Eye (tissue), 1 donor: ENCODE measurements around the gene C4B.
A peak's percentile ranks its signal among the peaks of the same experiment; 100 is the strongest.
"Not testable (repeated sequence)": the region's sequence is repeated elsewhere in the genome, so short reads cannot be mapped to it uniquely, and the experiment has no call there.

Source experiments
- DNase-seq: peaks from one replicate; pipeline ENCODE4 v3.0.0-alpha.2; 2015

Gene C4B

GRCh38 chr6:32037598-32038524, 23.3 kb downstream of the C4B start, which contains the start of gene CYP21A2:
TSS of gene CYP21A2 (plus strand) at chr6:32038415. CDS start at chr6:32038423, 8 bp downstream.
- DNase-seq, result not testable (repeated sequence)

DNA sequence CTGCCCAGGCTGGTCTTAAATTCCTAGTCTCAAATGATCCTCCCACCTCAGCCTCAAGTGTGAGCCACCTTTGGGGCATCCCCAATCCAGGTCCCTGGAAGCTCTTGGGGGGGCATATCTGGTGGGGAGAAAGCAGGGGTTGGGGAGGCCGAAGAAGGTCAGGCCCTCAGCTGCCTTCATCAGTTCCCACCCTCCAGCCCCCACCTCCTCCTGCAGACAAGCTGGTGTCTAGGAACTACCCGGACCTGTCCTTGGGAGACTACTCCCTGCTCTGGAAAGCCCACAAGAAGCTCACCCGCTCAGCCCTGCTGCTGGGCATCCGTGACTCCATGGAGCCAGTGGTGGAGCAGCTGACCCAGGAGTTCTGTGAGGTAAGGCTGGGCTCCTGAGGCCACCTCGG, 24.3 kb downstream of the C4B start:
- not testable (repeated sequence) for DNase-seq

DNA sequence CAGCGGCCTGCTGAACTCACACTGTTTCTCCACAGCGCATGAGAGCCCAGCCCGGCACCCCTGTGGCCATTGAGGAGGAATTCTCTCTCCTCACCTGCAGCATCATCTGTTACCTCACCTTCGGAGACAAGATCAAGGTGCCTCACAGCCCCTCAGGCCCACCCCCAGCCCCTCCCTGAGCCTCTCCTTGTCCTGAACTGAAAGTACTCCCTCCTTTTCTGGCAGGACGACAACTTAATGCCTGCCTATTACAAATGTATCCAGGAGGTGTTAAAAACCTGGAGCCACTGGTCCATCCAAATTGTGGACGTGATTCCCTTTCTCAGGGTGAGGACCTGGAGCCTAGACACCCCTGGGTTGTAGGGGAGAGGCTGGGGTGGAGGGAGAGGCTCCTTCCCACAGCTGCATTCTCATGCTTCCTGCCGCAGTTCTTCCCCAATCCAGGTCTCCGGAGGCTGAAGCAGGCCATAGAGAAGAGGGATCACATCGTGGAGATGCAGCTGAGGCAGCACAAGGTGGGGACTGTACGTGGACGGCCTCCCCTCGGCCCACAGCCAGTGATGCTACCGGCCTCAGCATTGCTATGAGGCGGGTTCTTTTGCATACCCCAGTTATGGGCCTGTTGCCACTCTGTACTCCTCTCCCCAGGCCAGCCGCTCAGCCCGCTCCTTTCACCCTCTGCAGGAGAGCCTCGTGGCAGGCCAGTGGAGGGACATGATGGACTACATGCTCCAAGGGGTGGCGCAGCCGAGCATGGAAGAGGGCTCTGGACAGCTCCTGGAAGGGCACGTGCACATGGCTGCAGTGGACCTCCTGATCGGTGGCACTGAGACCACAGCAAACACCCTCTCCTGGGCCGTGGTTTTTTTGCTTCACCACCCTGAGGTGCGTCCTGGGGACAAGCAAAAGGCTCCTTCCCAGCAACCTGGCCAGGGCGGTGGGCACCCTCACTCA, 25.0 kb downstream of the C4B start:
- not testable (repeated sequence) for DNase-seq

- DNase-seq, result not testable (repeated sequence)
These were observed 25.9 kb downstream of the C4B start for GRCh38 chr6:32040299-32041049.

- not testable (repeated sequence) for DNase-seq
These were observed 26.4 kb downstream of the C4B start for GRCh38 chr6:32041050-32041321.

DNA sequence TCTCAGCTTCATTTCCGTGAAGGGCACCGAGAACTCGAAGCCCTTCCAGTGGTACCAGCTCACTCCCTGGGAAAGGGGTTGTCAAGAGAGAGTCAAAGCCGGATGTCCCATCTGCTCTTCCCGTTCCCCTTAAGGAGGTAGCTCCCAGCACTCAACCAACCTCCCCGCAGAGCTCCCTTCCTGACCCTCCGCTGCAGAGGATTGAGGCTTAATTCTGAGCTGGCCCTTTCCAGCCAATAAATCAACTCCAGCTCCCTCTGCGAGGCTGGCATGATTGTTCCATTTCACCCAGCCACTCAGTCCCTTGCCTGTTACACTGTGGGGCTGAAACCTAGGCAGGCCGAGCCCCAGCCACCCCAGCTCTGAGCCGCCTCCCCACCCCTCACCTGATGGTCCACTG, 26.8 kb downstream of the C4B start:
- DNase-seq, result not testable (repeated sequence)

DNA sequence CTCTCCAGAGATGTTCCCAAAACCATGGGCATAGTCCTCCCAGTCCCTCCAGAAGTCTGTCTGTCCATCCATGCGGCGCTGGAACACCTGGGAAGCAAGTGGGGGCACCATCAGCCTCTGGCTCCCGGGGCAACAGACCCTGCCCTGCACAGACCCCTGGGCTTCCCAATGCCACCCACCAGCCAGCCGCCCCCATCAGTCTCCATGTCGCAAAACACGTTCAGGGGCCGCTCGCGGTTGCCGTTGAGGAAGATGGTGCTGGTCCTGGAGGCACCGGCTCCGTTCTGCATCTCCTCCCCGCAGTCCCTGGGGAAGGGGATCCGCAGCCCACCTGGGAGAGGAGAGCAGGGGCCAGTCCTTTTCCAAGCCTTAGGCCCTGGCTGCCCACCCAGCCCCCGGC, 27.7 kb downstream of the C4B start:
- DNase-seq, result not testable (repeated sequence)

DNA sequence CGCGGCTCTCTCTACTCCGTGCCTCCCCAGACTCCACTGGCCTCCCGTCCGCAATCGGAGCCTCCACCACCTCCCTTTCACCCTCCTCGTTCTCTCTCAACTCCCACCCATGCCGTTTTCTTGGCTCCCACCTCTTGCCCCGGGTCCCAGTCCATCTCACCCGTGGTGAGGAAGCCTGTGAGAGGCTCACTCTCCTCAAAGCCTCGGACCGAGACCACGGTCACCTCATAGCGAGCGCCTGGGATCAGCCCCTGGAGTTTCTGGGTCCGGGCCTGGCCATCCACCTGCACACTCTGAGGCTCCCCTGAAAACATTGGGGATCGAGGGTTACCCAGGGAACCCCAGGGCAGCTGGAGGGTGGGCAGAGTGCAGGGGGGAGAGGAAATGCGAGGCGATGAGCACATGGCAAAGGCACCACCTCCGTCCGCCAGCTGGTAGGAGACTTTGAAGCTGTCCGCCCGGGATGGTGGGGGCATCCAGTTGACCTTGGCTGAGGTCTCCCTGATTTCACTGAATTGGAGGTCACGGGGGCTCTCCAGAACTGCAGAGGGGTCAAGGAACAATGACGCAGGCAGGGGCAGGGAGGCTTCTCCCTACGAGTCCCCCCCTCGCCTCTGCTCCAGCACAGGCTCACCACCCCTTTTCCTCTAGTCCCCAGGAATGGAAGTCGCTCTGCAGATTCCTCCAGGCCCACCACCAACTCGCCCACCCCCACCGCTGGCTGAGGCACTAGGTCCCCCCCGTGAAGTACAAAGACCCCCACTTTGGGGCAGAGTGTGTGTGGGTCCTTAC, 29.2 kb downstream of the C4B start:
- DNase-seq, result not testable (repeated sequence)

GRCh38 chr6:32044916-32045315, 30.3 kb downstream of the C4B start:
- not testable (repeated sequence) for DNase-seq

GRCh38 chr6:32045811-32046449, 31.3 kb downstream of the C4B start:
- DNase-seq, result no peak

- peak; percentile 63 for DNase-seq
These were observed 32.0 kb downstream of the C4B start for GRCh38 chr6:32046450-32047083.

- DNase-seq, result no peak
These were observed 32.5 kb downstream of the C4B start for GRCh38 chr6:32047084-32047478.

- no peak for DNase-seq
These were observed 32.9 kb downstream of the C4B start for GRCh38 chr6:32047539-32047854.

DNA sequence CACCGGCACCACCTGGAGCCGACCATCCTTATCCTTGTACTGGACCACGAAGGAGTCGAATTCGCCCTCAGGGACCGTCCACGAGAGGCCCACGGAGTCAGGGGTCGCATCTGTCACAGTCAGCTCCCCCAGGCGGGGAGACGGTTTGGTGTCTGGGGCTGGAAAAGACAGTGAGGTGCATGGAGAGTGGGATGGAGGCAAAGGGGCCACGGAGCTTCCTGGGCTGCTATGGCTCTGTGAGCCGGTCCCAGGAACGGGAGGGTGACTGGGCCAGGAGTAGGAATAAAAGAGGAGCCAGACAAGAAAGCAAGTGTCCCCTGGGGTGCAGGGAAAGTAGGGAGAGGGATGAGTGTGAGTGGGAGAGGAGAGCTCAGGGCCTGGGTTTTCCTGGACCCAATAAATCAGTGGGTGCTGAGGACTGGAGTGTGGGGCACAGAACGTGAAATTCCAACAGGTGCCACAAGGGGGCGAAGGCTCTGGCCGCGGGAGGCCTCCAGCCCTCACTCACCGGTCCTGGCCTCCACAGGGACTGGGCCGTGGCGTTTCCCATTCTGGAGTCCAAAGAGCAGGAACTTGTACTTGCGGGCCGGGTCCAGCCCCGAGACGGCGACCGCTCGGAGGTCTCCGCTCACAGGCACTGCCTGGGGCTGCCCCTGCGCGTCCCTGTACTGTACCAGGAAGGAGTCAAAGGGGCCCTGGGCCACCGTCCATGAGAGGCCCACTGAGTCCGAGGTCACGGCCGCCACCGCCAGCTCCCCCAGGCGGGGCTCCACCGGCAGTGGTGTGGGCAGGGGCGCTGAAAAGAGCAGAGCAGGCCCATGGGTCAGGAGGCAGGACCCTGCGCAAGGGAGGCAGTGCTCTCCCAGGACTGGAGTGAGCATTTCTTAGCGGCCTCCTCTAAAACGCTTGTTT, 33.5 kb downstream of the C4B start:
- DNase-seq, result peak; percentile 78

DNA sequence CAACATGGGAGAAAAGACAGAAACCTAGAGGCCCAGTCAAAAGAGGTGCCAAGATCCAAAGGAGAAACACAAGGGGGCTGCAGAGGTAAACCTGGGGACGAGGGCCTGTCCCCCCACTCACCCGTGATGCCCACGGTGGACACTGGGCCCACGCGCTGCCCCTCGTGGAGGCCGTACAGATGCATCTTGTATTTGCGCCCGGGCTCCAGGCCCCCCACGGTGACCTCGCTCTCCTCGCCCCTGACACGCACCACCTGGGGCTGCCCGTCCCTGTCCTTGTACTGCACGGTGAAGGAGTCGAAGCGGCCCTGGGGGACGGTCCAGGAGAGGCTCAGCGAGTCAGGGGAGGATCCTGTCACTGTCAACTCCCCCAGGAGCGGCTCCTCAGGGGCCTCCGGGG, 34.6 kb downstream of the C4B start:
- DNase-seq, result not testable (repeated sequence)

DNA sequence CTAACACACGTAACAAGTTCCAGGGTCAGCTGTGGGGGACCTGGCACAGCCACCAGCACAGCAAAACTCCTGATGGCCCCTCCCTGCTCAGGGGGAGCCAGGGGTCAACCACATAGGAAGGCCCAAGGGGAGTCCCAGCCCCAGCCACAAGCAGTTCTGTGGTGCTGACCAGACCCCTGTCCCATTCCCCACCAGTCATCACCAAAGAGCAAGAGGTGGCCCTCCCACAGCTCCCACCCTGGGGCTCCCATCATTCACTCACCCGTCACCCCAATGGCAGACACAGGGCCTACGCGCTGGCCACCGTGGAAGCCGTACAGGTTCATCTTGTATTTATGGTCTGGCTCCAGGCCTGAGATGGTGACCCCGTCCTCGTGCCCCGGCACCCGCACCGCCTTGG, 35.1 kb downstream of the C4B start:
- DNase-seq, result not testable (repeated sequence)

DNA sequence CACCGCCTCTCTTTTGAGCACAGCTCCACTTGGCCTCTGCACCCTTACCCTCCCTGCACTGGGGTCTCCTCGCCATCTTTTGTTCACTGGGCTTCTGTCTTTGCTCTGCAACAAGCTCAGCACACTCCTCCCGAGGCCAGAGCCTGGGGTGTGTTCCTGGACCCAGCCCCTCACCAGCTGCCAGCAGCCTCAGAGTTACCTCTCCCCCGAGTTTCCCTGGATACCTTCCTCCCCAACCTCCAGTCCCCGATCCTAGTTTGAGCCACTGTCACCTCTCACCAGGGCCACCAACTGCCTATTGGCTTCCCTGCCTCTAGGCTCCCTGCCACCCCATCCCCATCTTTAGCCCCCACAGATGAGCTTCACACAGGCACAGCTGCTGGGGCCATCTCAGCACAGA, 36.0 kb downstream of the C4B start:
- no peak for DNase-seq

DNA sequence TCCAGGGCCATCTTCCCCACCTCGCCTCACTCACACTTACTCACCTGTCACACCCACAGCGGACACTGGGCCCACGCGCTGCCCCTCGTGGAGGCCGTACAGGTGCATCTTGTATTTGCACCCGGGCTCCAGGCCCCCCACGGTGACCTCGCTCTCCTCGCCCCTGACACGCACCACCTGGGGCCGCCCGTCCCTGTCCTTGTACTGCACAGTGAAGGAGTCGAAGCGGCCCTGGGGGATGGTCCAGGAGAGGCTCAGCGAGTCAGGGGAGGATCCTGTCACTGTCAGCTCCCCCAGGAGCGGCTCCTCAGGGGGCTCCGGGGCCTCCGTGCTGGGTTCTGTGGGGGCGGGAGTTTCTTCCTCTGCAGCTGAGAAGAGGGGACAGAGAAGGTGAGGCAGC, 38.0 kb downstream of the C4B start:
- DNase-seq, result not testable (repeated sequence)

GRCh38 chr6:32053314-32053713, 38.7 kb downstream of the C4B start:
- not testable (repeated sequence) for DNase-seq

- not testable (repeated sequence) for DNase-seq
These were observed 41.2 kb downstream of the C4B start for GRCh38 chr6:32055756-32056155.
